ENCODE data around the gene KCTD7. TPM values are rescaled to one million over a fixed set of nuclear protein-coding genes. Genes with fewer than 3 reads are reported as not detected.
A peak's percentile ranks its signal among the peaks of the same experiment; 100 is the strongest.
"Not testable (repeated sequence)": the region's sequence is repeated elsewhere in the genome, so short reads cannot be mapped to it uniquely, and the experiment has no call there.

The KCTD7 gene
- total RNA-seq, 1 donor from 2014 or later = 26.9 TPM

GRCh38 chr7:66671034-66671433, 42.4 kb downstream of the KCTD7 start:
- intact Hi-C loops (cut with DNase I) = no loop called here
- DNase-seq (ENCODE audit: low spot score) (no peak), ATAC-seq (no peak)

DNA sequence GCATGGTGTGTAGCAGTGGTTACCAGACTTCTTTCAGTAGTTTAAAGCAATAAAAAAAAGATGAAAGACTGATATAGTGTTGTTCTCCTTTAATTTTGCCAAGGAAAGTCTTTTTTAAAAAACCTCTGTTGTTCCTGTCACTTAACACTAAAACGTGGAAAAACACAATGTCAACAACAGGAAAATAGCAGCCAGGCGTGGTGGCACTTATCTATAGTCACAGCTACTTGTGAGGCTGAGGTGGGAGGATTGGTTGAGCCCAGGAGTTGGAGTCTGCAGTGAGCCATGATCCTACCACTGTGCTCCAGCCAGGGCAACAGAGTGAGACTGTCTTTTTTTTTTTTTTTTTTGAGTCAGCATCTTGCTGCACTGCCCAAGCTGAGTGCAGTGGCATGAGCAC, 42.8 kb downstream of the KCTD7 start:
- DNase-seq (ENCODE audit: low spot score); ATAC-seq; intact Hi-C loops (cut with DNase I): not testable (repeated sequence)

DNA sequence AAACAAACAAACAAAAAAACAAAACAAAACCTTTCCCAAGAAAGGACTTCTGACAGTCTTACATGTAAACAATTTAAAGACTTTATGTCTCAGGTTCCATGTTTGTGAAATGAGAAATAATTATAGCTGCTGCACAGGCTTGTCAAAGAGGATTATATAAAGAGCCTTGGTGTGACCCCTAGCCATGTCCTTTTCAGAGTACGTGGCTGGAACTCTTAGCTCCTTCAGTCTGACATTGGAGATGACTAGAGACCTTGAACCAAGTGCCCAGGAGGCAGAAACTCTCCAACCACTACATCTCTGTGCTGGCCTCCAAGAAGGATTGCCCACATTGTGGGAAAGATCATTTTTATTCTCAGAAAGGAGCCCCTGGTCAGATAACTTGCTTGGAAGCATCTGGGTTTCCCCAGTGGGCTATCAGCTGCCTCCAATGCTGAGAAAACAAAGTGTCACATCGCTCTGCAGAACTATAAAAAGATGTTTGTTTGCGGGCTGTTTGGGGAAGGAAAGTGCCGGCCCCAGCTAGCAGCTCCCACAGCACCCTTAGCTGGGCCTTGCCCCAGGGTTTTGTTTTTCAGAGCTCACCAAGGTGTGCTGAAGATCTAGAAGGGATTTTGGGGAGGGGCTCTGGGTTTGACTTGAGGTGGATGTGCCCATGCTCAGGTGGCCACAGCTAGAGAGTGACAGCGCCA, 43.9 kb downstream of the KCTD7 start:
- ATAC-seq; DNase-seq (ENCODE audit: low spot score); intact Hi-C loops (cut with DNase I): not testable (repeated sequence)

DNA sequence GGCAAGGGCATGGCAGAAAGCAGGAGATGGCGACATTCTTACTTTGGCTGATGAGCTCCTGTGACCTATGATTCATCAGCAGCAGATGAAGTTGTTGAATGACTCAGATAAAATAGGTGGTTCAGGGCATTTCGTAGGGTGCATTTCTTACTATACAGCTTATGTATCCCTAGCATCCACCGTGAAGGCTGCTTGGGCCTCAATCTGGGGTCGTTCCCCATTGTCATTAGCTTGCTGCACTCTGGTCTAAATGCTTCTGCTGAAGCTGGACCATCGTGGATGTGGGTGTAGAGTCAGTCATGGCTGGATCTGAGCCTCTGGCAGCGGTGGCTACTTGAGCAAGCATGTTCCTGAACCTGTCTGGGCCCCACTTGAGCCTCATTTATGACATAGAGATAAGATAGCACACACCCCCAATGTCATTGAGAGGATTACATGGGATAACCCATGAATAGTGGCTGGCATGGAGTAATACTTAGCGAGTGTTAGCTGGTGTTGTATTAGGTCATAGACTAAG, 44.5 kb downstream of the KCTD7 start:
- peak; percentile 23 for ATAC-seq
- DNase-seq (ENCODE audit: low spot score); intact Hi-C loops (cut with DNase I): not testable (repeated sequence)

DNA sequence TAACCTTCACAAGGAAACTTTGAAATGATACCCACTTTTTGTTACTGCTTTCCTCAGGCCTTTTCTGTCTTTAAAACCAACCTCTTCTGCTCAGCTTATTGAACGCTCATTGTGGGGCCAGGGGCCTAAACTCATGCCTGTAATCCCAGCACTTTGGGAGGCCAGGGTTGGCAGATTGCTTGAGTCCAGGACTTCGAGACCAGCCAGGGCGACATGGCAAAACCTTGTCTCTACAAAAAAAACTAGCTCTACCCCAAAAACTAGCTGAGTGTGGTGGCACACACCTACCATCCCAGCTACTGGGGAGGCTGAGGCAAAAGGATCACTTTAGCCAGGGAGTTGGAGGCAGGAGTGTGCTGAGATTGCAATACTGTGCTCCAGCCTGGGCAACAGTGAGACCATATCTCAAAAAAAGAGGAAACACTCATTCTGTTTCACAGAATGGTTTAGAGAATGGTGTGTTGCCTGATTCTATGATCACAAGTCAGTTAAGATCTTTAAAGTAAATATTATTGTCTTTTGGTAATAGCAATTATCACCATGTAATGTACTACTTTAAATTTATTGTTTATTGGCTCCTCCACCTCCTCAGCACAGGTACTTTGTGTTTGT, 51.1 kb downstream of the KCTD7 start:
- DNase-seq (ENCODE audit: low spot score) = no peak
- ATAC-seq = no peak
- intact Hi-C loops (cut with DNase I) = no loop called here

GRCh38 chr7:66681491-66682349, 53.0 kb downstream of the KCTD7 start:
- intact Hi-C loops (cut with DNase I) = no loop called here
- peak; percentile 98 for DNase-seq (ENCODE audit: low spot score)
- ATAC-seq = peak; percentile 99

- intact Hi-C loops (cut with DNase I) = no loop called here
- peak; percentile 35 for ATAC-seq
- no peak for DNase-seq (ENCODE audit: low spot score)
These were observed 53.8 kb downstream of the KCTD7 start for GRCh38 chr7:66682350-66683093.

- ATAC-seq; intact Hi-C loops (cut with DNase I); DNase-seq (ENCODE audit: low spot score): not testable (repeated sequence)
These were observed 54.6 kb downstream of the KCTD7 start for GRCh38 chr7:66683094-66683769.

GRCh38 chr7:66683770-66684123, 55.1 kb downstream of the KCTD7 start:
- intact Hi-C loops (cut with DNase I) = no loop called here

DNA sequence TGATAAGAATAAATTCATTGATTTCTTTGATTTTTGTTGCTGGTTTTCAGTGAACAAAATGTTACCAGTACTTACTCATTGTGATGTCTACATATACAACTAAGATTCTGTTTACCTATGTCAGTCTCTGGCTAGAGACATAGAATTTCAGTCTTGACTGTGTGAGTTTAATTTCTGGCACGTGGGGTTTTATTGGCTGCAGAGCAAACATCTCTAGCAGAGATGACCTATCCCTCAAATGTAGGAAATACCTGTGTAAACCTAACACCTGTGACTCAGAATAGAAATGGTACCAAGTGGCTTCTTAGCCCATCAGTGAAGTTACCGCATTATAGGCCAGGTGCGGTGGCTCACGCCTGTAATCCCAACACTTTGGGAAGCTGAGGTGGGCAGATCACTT, 57.0 kb downstream of the KCTD7 start:
- DNase-seq (ENCODE audit: low spot score); intact Hi-C loops (cut with DNase I); ATAC-seq: not testable (repeated sequence)

More at GRCh38 chr7:66683770-66684123, 55.1 kb downstream of the KCTD7 start:
- DNase-seq (ENCODE audit: low spot score) (no peak), ATAC-seq (no peak)

DNA sequence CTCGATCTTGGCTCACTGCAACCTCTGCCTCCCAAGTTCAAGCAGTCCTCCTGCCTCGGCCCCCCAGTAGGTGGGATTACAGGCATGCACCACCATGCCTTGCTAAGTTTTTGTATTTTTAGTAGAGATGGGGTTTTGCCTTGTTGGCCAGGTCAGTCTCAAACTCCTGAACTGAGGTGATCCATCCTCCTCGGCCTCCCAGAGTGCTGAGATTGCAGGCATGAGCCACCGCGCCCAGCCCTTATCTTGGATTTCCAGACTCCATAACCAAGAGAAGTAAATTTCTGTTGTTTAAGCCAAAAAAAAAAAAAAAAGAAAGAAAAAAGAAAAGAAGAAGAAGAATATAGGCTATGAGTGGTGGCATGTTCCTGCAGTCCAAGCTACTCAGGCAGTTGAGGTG, 58.5 kb downstream of the KCTD7 start:
- DNase-seq (ENCODE audit: low spot score) (no peak), ATAC-seq (no peak)
- intact Hi-C loops (cut with DNase I) = no loop called here

GRCh38 chr7:66687672-66688071, 59.0 kb downstream of the KCTD7 start:
- DNase-seq (ENCODE audit: low spot score); ATAC-seq; intact Hi-C loops (cut with DNase I): not testable (repeated sequence)

GRCh38 chr7:66689081-66689480, 60.4 kb downstream of the KCTD7 start:
- intact Hi-C loops (cut with DNase I) = no loop called here
- ATAC-seq (no peak), DNase-seq (ENCODE audit: low spot score) (no peak)

DNA sequence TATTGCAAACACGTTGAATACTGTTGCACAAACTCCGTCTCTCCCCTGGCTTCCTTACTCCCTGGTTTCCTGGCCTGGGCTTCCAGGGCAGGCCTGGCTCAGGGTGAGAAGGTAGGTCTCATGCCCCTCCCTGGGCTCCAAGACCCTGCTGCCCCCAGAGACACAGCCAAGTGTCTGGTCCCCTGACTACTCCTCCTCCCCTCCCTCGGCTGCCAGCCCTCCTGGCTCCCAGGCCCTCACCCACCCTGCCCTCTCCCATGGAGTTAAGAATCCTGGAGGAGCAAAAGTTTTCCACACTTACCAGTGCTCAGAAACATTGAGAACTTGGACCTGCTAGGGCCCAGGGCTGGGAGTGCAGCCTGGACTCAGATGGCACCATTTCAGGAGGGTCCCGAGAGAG, 64.7 kb downstream of the KCTD7 start:
- ATAC-seq = no peak
- intact Hi-C loops (cut with DNase I) = no loop called here
- no peak for DNase-seq (ENCODE audit: low spot score)

Other genes with a start within 250 kb of the KCTD7 start
- 38.6 TPM for gene RABGEF1, start 111.9 kb downstream of the KCTD7 start, total RNA-seq